IPS-18c (cell line): Measurements from ENCODE around the gene GAGE12D.
"Not testable (repeated sequence)": the region's sequence is repeated elsewhere in the genome, so short reads cannot be mapped to it uniquely, and the experiment has no call there.

Source experiments
- H3K4me3 ChIP-seq: 2 replicates; pipeline ENCODE4 v1.7.0; 2013; ENCODE audit warnings: low read depth, mild to moderate bottlenecking, low read length, moderate library complexity; ENCODE audit not compliant: insufficient read depth
- H3K9me3 ChIP-seq: one replicate; pipeline ENCODE4 v1.6.1; 2013; ENCODE audit warnings: mild to moderate bottlenecking, low read length, moderate library complexity; ENCODE audit not compliant: control insufficient read depth, insufficient read depth

Gene GAGE12D, protein sequence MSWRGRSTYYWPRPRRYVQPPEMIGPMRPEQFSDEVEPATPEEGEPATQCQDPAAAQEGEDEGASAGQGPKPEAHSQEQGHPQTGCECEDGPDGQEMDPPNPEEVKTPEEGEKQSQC

DNA sequence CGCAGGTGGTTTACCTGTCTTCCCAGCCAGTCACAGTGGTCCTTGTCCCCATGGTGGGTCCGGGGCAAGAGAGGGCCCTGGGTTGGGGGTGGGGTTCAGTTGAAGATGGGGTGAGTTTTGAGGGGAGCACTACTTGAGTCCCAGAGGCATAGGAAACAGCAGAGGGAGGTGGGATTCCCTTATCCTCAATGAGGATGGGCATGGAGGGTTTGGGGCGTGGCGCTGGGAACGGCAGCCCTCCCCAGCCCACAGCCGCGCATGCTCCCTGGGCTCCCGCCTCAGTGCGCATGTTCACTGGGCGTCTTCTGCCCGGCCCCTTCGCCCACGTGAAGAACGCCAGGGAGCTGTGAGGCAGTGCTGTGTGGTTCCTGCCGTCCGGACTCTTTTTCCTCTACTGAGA, at the start of gene GAGE12D:
Gene GAGE12D (plus strand): TSS at position 301 of the 400 bp plus-strand sequence. CDS start 1,155 bp downstream, outside the sequence.
- not testable (repeated sequence) for H3K9me3 ChIP-seq, H3K4me3 ChIP-seq

DNA sequence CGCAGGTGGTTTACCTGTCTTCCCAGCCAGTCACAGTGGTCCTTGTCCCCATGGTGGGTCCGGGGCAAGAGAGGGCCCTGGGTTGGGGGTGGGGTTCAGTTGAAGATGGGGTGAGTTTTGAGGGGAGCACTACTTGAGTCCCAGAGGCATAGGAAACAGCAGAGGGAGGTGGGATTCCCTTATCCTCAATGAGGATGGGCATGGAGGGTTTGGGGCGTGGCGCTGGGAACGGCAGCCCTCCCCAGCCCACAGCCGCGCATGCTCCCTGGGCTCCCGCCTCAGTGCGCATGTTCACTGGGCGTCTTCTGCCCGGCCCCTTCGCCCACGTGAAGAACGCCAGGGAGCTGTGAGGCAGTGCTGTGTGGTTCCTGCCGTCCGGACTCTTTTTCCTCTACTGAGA, 9.7 kb upstream of the GAGE12D start, which contains the start of gene GAGE12C:
Gene GAGE12C (plus strand): TSS at position 301 of the 400 bp plus-strand sequence. CDS start 1,155 bp downstream, outside the sequence.
- H3K9me3 ChIP-seq, H3K4me3 ChIP-seq: not testable (repeated sequence)

DNA sequence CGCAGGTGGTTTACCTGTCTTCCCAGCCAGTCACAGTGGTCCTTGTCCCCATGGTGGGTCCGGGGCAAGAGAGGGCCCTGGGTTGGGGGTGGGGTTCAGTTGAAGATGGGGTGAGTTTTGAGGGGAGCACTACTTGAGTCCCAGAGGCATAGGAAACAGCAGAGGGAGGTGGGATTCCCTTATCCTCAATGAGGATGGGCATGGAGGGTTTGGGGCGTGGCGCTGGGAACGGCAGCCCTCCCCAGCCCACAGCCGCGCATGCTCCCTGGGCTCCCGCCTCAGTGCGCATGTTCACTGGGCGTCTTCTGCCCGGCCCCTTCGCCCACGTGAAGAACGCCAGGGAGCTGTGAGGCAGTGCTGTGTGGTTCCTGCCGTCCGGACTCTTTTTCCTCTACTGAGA, 9.5 kb downstream of the GAGE12D start, which contains the start of gene GAGE12E:
Gene GAGE12E (plus strand): TSS at position 301 of the 400 bp plus-strand sequence. CDS start 1,155 bp downstream, outside the sequence.
- H3K4me3 ChIP-seq, H3K9me3 ChIP-seq: not testable (repeated sequence)

DNA sequence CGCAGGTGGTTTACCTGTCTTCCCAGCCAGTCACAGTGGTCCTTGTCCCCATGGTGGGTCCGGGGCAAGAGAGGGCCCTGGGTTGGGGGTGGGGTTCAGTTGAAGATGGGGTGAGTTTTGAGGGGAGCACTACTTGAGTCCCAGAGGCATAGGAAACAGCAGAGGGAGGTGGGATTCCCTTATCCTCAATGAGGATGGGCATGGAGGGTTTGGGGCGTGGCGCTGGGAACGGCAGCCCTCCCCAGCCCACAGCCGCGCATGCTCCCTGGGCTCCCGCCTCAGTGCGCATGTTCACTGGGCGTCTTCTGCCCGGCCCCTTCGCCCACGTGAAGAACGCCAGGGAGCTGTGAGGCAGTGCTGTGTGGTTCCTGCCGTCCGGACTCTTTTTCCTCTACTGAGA, 19.0 kb downstream of the GAGE12D start, which contains the start of gene GAGE12F:
Gene GAGE12F (plus strand): TSS at position 301 of the 400 bp plus-strand sequence. CDS start 1,155 bp downstream, outside the sequence.
- H3K9me3 ChIP-seq, H3K4me3 ChIP-seq: not testable (repeated sequence)

DNA sequence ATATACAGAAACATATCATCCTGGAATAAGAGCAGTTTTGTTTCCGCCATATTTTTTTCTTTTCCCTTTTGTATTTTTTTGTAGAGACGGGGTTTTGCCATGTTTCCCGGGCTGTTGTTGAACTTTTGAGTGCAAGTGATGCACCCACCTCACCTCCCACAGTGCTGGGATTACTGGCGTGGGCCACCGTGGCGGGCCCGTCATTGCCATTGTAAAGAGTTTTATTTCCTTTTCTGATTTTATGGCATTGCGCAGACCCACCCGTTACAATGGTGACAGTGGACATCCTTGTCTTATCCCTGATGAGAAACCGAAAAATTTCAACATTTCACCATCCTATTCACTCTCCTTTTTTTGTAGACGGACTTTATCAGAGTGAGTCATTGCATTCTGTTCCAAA, 27.2 kb downstream of the GAGE12D start:
- H3K9me3 ChIP-seq, H3K4me3 ChIP-seq: not testable (repeated sequence)

DNA sequence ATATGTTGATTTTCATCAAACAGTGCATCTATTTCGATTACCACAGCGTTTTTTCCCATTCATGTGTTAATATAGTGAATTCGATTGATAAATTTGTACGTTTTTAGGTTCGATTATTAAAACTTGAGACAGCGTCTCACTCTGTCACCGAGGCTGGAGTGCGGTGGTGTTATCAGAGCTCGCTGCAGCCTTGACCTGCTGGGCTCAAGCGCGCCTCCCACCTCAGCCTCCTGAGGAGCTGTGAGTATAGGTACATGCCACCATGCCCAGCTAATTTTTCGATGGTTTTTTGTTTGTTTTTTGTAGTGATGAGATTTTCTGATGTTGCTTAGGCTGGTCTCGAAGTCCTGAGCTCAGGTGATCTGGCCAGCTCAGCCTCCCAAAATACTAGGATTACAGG, 27.6 kb downstream of the GAGE12D start:
- H3K9me3 ChIP-seq, H3K4me3 ChIP-seq: not testable (repeated sequence)

DNA sequence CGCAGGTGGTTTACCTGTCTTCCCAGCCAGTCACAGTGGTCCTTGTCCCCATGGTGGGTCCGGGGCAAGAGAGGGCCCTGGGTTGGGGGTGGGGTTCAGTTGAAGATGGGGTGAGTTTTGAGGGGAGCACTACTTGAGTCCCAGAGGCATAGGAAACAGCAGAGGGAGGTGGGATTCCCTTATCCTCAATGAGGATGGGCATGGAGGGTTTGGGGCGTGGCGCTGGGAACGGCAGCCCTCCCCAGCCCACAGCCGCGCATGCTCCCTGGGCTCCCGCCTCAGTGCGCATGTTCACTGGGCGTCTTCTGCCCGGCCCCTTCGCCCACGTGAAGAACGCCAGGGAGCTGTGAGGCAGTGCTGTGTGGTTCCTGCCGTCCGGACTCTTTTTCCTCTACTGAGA, 28.6 kb downstream of the GAGE12D start, which contains the start of gene GAGE12G:
Gene GAGE12G (plus strand): TSS at position 301 of the 400 bp plus-strand sequence. CDS start 1,155 bp downstream, outside the sequence.
- H3K4me3 ChIP-seq, H3K9me3 ChIP-seq: not testable (repeated sequence)

DNA sequence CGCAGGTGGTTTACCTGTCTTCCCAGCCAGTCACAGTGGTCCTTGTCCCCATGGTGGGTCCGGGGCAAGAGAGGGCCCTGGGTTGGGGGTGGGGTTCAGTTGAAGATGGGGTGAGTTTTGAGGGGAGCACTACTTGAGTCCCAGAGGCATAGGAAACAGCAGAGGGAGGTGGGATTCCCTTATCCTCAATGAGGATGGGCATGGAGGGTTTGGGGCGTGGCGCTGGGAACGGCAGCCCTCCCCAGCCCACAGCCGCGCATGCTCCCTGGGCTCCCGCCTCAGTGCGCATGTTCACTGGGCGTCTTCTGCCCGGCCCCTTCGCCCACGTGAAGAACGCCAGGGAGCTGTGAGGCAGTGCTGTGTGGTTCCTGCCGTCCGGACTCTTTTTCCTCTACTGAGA, 38.1 kb downstream of the GAGE12D start, which contains the start of gene GAGE12H:
Gene GAGE12H (plus strand): TSS at position 301 of the 400 bp plus-strand sequence. CDS start 1,155 bp downstream, outside the sequence.
- not testable (repeated sequence) for H3K4me3 ChIP-seq, H3K9me3 ChIP-seq

DNA sequence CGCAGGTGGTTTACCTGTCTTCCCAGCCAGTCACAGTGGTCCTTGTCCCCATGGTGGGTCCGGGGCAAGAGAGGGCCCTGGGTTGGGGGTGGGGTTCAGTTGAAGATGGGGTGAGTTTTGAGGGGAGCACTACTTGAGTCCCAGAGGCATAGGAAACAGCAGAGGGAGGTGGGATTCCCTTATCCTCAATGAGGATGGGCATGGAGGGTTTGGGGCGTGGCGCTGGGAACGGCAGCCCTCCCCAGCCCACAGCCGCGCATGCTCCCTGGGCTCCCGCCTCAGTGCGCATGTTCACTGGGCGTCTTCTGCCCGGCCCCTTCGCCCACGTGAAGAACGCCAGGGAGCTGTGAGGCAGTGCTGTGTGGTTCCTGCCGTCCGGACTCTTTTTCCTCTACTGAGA, 47.7 kb downstream of the GAGE12D start, which contains the start of gene GAGE2A:
Gene GAGE2A (plus strand): TSS at position 301 of the 400 bp plus-strand sequence. CDS start 1,155 bp downstream, outside the sequence.
- not testable (repeated sequence) for H3K4me3 ChIP-seq, H3K9me3 ChIP-seq

DNA sequence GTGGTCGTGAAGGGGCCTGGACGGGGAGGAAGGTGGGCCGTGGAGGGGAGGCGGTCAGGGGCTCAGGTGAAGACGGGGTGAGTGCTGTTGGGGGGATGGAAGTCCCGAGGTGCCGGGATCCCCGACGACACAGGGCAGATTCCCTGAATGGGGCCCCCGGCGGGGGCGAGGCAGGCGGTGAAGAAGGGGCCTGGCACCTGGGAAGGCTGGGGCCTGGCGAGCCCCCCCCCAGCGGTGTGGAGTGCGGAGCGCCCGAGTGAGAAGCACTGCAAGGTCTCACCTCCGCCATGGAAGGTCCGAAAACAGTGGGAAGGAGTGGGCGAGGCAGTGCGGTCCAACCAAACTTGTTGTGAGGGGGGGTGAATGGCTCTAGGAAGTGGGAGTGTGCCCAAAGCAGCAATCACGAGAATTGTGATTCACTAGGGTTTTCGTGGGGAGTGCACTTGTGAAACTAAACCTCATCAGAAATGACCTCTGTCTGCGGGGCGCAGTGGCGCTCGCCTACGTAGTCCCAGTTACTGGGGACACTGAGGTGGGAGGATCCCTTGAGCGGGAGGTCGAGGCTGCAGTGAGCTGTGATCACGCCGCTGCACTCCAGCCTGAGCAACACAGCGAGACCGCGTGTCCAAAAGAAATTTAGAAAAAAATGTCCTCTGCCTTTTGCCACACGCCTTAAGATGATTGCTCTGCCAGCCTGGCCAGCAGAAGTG, 48.4 kb downstream of the GAGE12D start:
- not testable (repeated sequence) for H3K9me3 ChIP-seq, H3K4me3 ChIP-seq

DNA sequence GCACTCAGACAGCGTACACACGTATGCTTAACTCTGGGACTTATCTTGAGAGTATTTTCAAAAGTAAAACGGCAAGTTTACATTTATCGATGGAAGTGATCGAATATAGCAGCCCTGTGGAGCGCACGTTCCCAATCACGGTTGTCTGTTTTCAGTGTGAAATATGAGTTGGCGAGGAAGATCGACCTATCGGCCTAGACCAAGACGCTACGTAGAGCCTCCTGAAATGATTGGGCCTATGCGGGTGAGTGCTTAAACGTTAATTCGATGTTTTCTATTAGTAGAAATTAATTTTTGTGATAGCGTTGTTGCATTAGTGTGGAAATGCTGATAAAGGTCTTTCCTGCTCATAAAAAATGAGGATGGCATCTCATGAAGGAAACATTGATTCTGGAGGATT, 49.0 kb downstream of the GAGE12D start:
- H3K4me3 ChIP-seq, H3K9me3 ChIP-seq: not testable (repeated sequence)
